ENCODE data around the gene TMEM203. TPM values are rescaled to one million over a fixed set of nuclear protein-coding genes. Genes with fewer than 3 reads are reported as not detected.

The TMEM203 gene
- total RNA-seq, 4 donors from 2014 or later, result 19.4 to 29.6 (median 25.4) TPM

- H3K36me3 ChIP-seq, result no peaks in the 10 kb centered on the region
- H3K4me1 ChIP-seq, result peaks cover 15 to 32% (median 19%) of the 10 kb centered on the region in 3 donors
- DNase-seq, result no peak
- H3K27ac ChIP-seq, result no peak within 1 kb of the TSS
- no peak within 1 kb of the TSS for H3K4me3 ChIP-seq
- 90% methylated on average over 2 of the region's 14 CpGs; no CpG with 5 or more reads in 1 of the 2 donors for WGBS, 2 donors
- peaks cover 0 to 89% (median 0%) of the 10 kb centered on the region in 4 donors for H3K27me3 ChIP-seq
- H3K9me3 ChIP-seq, result no peaks in the 10 kb centered on the region
- intact Hi-C loops (cut with DNase I), result loop anchor here (10.0 kb wide), 1 partner anchor 46 kb away; the partner anchor contains the start of genes ANAPC2 and SSNA1
- TF ChIP-seq POLR2A (IDR thresholded peaks at IDR 0.05) (no peak), CTCF (IDR thresholded peaks at IDR 0.05) (no peak)
Observed at GRCh38 chr9:137230705-137231371, 25.4 kb upstream of the TMEM203 start, which contains the start of gene SLC34A3. TSS of gene SLC34A3 (plus strand) at chr9:137230901. CDS start at chr9:137231703, 802 bp downstream.

GRCh38 chr9:137229903-137230704 is 24.7 kb upstream of the TMEM203 start:
- peaks cover 0 to 81% (median 0%) of the 10 kb centered on the region in 4 donors for H3K27me3 ChIP-seq
- no peaks in the 10 kb centered on the region for H3K36me3 ChIP-seq
- DNase-seq, result no peak
- peaks cover 14 to 34% (median 19%) of the 10 kb centered on the region in 3 donors for H3K4me1 ChIP-seq
- TF ChIP-seq CTCF (IDR thresholded peaks at IDR 0.05), result no peak
- no peak for TF ChIP-seq POLR2A (IDR thresholded peaks at IDR 0.05)
- H3K27ac ChIP-seq, result no peak overlapping the region
- no peaks in the 10 kb centered on the region for H3K9me3 ChIP-seq
- no peak overlapping the region for H3K4me3 ChIP-seq
- WGBS, 2 donors, result 44% methylated on average over 4 of the region's 31 CpGs; no CpG with 5 or more reads in 1 of the 2 donors
- intact Hi-C loops (cut with DNase I), result loop anchor here (5.0 to 10.0 kb wide), 2 partner anchors 45 to 113 kb away; partner anchors contain the start of genes ANAPC2 and SSNA1

GRCh38 chr9:137228968-137229896 is 23.8 kb upstream of the TMEM203 start:
- H3K27me3 ChIP-seq, result peaks cover 0 to 72% (median 0%) of the 10 kb centered on the region in 4 donors

GRCh38 chr9:137228506-137228967 is 23.1 kb upstream of the TMEM203 start:
- TF ChIP-seq POLR2A (IDR thresholded peaks at IDR 0.05), result no peak
- no peak for TF ChIP-seq CTCF (IDR thresholded peaks at IDR 0.05)
- peak overlapping the region in 2 of 4 donors; percentile 92 to 97 for H3K27ac ChIP-seq
- no CpG with 5 or more reads among the region's 29 CpGs for WGBS, 2 donors
- no peaks in the 10 kb centered on the region for H3K36me3 ChIP-seq
- H3K4me3 ChIP-seq, result no peak overlapping the region
- H3K9me3 ChIP-seq, result no peaks in the 10 kb centered on the region
- H3K27me3 ChIP-seq, result peaks cover 0 to 66% (median 0%) of the 10 kb centered on the region in 4 donors
- no peak for DNase-seq
- peaks cover 26 to 50% (median 31%) of the 10 kb centered on the region in 3 donors for H3K4me1 ChIP-seq
- intact Hi-C loops (cut with DNase I), result loop anchor here (5.0 kb wide), 1 partner anchor 111 kb away; no protein-coding TSS in a partner anchor

More at GRCh38 chr9:137228968-137229896, 23.8 kb upstream of the TMEM203 start:
- Histone ChIP-seq H3K4me1 (peaks cover 21 to 43% (median 25%) of the 10 kb centered on the region in 3 donors), H3K36me3 (no peaks in the 10 kb centered on the region), H3K27ac (peak overlapping the region in 1 of 4 donors; percentile 97), H3K9me3 (no peaks in the 10 kb centered on the region), H3K4me3 (no peak overlapping the region)
- intact Hi-C loops (cut with DNase I), result loop anchor here (5.0 kb wide), 1 partner anchor 112 kb away; no protein-coding TSS in a partner anchor
- 40 to 81% methylated on average over 1 to 10 of the region's 27 CpGs for WGBS, 2 donors
- TF ChIP-seq CTCF (IDR thresholded peaks at IDR 0.05) (no peak), POLR2A (IDR thresholded peaks at IDR 0.05) (no peak)
- DNase-seq, result no peak
